Endothelial cell of umbilical vein (primary cell): ENCODE data around the gene TMEM145. TPM values are rescaled to one million over a fixed set of nuclear protein-coding genes. Genes with fewer than 3 reads are reported as not detected.
A peak's percentile ranks its signal among the peaks of the same experiment; 100 is the strongest.

Experiments
- BruUV-seq: library from RNA; stranded (reverse); fragments of 400-500 nt; replicated peaks from 2 replicates; lab custom pipeline; 2021; lab: Mats Ljungman, UMichigan
- CTCF ChIA-PET: fragments of 300-600, 350-600 bp; sonication (Branson Sonifier 250); formaldehyde crosslinking; loops from one replicate; lab custom pipeline; 2021; ENCODE audit warnings: antibody characterized with exemption, inconsistent platforms; lab: Charles Lee
- POLR2A ChIA-PET: fragments of 300-600, 350-600 bp; sonication (Branson Sonifier 250); formaldehyde crosslinking; loops from one replicate; lab custom pipeline; 2021; ENCODE audit warnings: antibody characterized with exemption, inconsistent platforms; lab: Charles Lee
- DNase-seq: peaks from one replicate; pipeline ENCODE4 v3.0.0-alpha.2; 2011; ENCODE audit warnings: low read depth, low spot score
- FAIRE-seq: peaks from 2 replicates; lab custom pipeline; 2011; peaks lifted over from hg19 to GRCh38; lab: Jason Lieb, UNC
- H2AFZ ChIP-seq: 2 replicates; pipeline ENCODE4 v1.6.0; 2012; ENCODE audit warnings: low read depth, low read length, control low read depth, inconsistent platforms
- H3K27ac ChIP-seq: 2 replicates; pipeline ENCODE4 v1.5.1; 2011; ENCODE audit warnings: low read depth, mild to moderate bottlenecking, control low read depth, low read length, moderate library complexity; ENCODE audit not compliant: insufficient read depth
- H3K27me3 ChIP-seq, 2 experiments: 2 replicates each; pipeline versions ENCODE4 v1.6.0 to v1.6.1; 2011; ENCODE audit warnings: low read length in 2 of 2, mixed read lengths in 1 of 2; ENCODE audit not compliant: control insufficient read depth in 2 of 2, insufficient read depth in 2 of 2
- H3K36me3 ChIP-seq, 2 experiments: 2 replicates in 1 of 2; 3 replicates in 1 of 2; pipeline ENCODE4 v1.5.1; 2011; ENCODE audit warnings: low read length in 2 of 2, mild to moderate bottlenecking in 1 of 2, moderate library complexity in 1 of 2; ENCODE audit not compliant: control insufficient read depth in 2 of 2, insufficient read depth in 2 of 2; ENCODE audit errors: extremely low read depth in 1 of 2
- H3K4me1 ChIP-seq: 3 replicates; pipeline ENCODE4 v1.5.1; 2011; ENCODE audit warnings: mild to moderate bottlenecking, low read length; ENCODE audit not compliant: control insufficient read depth, insufficient read depth; ENCODE audit errors: extremely low read depth
- H3K4me2 ChIP-seq: 2 replicates; pipeline ENCODE4 v1.6.1; 2011; ENCODE audit warnings: low read length, control low read depth, mixed read lengths; ENCODE audit not compliant: insufficient read depth
- H3K4me3 ChIP-seq, 3 experiments: fragments of 200-600 bp in 1 of 3; sonication (generic), shearing (Covaris generic) in 1 of 3; replicated peaks in 1 of 3; 2 replicates each; pipeline ENCODE4 v1.5.1; 2011 to 2016; ENCODE audit warnings: control low read depth in 3 of 3, low read length in 3 of 3, mild to moderate bottlenecking in 2 of 3, inconsistent platforms in 1 of 3, low read depth in 1 of 3, moderate library complexity in 1 of 3; ENCODE audit not compliant: insufficient read depth in 1 of 3
- H3K79me2 ChIP-seq: 2 replicates; pipeline ENCODE4 v1.6.0; 2012; ENCODE audit warnings: low read length, inconsistent platforms; ENCODE audit not compliant: control insufficient read depth, insufficient read depth
- H3K9ac ChIP-seq: replicated peaks from 2 replicates; pipeline ENCODE3; 2011; ENCODE audit warnings: low read length, control low read depth; ENCODE audit not compliant: insufficient read depth; ENCODE audit errors: extremely low read depth
- H3K9me1 ChIP-seq: replicated peaks from 3 replicates; pipeline ENCODE4 v1.6.0; 2011; ENCODE audit warnings: mild to moderate bottlenecking, low read length; ENCODE audit not compliant: control insufficient read depth, insufficient read depth; ENCODE audit errors: extremely low read depth
- H3K9me3 ChIP-seq: replicated peaks from 2 replicates; pipeline ENCODE4 v1.5.1; 2012; ENCODE audit warnings: low read length, inconsistent platforms; ENCODE audit not compliant: control insufficient read depth, insufficient read depth
- H4K20me1 ChIP-seq: replicated peaks from 2 replicates; pipeline ENCODE3; 2011; ENCODE audit warnings: mild to moderate bottlenecking, low read length; ENCODE audit not compliant: control insufficient read depth, insufficient read depth; ENCODE audit errors: extremely low read depth
- EZH2 ChIP-seq: IDR thresholded peaks from 2 replicates; pipeline ENCODE4 v1.6.1; 2012; ENCODE audit warnings: borderline replicate concordance, low read depth, mild to moderate bottlenecking, moderate library complexity, low read length, inconsistent platforms; ENCODE audit not compliant: severe bottlenecking
- FOS ChIP-seq: IDR thresholded peaks from 2 replicates; pipeline ENCODE4 v1.6.1; 2011; ENCODE audit warnings: mild to moderate bottlenecking, low read length, moderate library complexity, borderline replicate concordance; ENCODE audit not compliant: insufficient read depth
- GATA2 ChIP-seq: IDR thresholded peaks from 2 replicates; pipeline ENCODE4 v1.7.0; 2011; ENCODE audit warnings: low read depth, mild to moderate bottlenecking, moderate library complexity, mixed read lengths, low read length; ENCODE audit not compliant: insufficient read length, insufficient read depth
- JUN ChIP-seq: IDR thresholded peaks from 2 replicates; pipeline ENCODE4 v1.6.1; 2011; ENCODE audit warnings: borderline replicate concordance, low read depth; ENCODE audit not compliant: insufficient read length, insufficient read depth
- MYC ChIP-seq: IDR thresholded peaks from one replicate; pipeline ENCODE4 v1.6.1; 2011; ENCODE audit warnings: mild to moderate bottlenecking, low read depth, low read length
- POLR2A ChIP-seq: IDR thresholded peaks from 2 replicates; pipeline ENCODE4 v1.6.1; 2012; ENCODE audit warnings: low read depth, mild to moderate bottlenecking, control low read depth, low read length
- POLR2AphosphoS5 ChIP-seq: IDR thresholded peaks from 2 replicates; pipeline ENCODE4 v1.6.1; 2012; ENCODE audit warnings: low read depth, mild to moderate bottlenecking, control low read depth, low read length, moderate library complexity; ENCODE audit not compliant: insufficient read depth
- dilution Hi-C: fragments of 300-500 bp; cut with MboI; formaldehyde crosslinking; loops from one replicate; pipeline ENCODE4 v1.15.0; 2019; ENCODE audit warnings: low sequenced_read_pairs; ENCODE audit not compliant: extremely low pct_ligation_motif_present
- intact Hi-C: fragments of 100-400 bp; cut with micrococcal nuclease; formaldehyde crosslinking; loops from one replicate; pipeline ENCODE4 v1.10.0; 2022
- microRNA-seq: library from miRNA; unstranded; fragments of <30 nt; microRNA quantifications from one replicate; pipeline ENCODE4 v1.2.0, GENCODE V29; 2021; ENCODE audit warnings: borderline number of aligned reads, borderline replicate concordance
- polyA plus RNA-seq, 4 experiments: library from polyadenylated mRNA; depleted of rRNA in 3 of 4; stranded (reverse) in 3 of 4; unstranded in 1 of 4; fragments of >200 nt; gene quantifications; 2 replicates each; pipeline versions ENCODE4 v1.2.1 to v1.2.3, GENCODE V29; 2011 to 2012; ENCODE audit warnings: missing spikeins in 1 of 4
- small RNA-seq: library from RNA; depleted of rRNA; stranded (forward); fragments of <200 nt; gene quantifications from one replicate; pipeline ENCODE3, GENCODE V24; 2012; ENCODE audit warnings: low replicate concordance, low read depth; ENCODE audit not compliant: insufficient read depth, insufficient read length
- total RNA-seq: library from RNA; stranded (reverse); gene quantifications from 2 replicates; pipeline ENCODE4 v1.2.3, GENCODE V29; 2021
- TF ChIP-seq, protein P1 (sequence below), 2 donors: IDR thresholded peaks; 1 replicate in 1 of 2; 2 replicates in 1 of 2; pipeline ENCODE4 v1.5.1; 2011; ENCODE audit warnings: low read length in 2 of 2, mild to moderate bottlenecking in 2 of 2, moderate library complexity in 2 of 2, control low read depth in 1 of 2, inconsistent platforms in 1 of 2, low read depth in 1 of 2; ENCODE audit not compliant: insufficient read depth in 1 of 2; ENCODE audit errors: extremely low read depth in 1 of 2

TMEM145 gene
- total and polyA plus RNA-seq, 2 donors (not counting 3 experiments of a cell fraction or from before 2014, with no cell fraction given): not detected

DNA sequence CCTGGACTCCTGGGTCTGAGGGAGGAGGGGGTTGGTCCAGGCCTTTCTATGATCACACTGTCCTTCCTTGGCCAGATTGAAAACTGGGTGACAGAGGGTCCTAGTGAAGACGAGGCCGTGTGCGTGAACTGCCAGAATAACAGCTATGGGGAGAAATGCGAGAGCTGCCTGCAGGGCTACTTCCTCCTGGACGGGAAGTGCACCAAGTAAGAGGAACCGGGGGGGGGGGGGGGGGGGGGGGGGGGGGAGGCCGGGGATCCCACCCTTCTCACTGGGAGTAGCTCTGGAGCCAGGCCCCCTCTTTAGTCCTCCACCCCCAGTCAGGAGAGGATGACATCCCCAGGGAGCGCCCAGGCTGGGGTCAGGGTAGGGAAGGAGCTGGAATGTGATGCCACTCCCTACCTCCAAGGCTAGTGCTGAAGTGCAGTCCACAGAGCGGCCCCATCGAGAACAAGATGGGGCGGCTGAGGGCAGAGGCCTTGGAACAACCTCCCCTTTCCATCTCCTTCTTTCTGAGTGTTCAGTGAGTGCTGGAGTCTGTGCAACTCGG is 57.6 kb downstream of the TMEM145 start:
- dilution Hi-C loops: no loop called here
- CTCF ChIA-PET: no interaction called here
- no peaks in the 10 kb centered on the region for H3K4me1 ChIP-seq
- TF ChIP-seq EZH2: no peak
- TF ChIP-seq, protein P1, sequence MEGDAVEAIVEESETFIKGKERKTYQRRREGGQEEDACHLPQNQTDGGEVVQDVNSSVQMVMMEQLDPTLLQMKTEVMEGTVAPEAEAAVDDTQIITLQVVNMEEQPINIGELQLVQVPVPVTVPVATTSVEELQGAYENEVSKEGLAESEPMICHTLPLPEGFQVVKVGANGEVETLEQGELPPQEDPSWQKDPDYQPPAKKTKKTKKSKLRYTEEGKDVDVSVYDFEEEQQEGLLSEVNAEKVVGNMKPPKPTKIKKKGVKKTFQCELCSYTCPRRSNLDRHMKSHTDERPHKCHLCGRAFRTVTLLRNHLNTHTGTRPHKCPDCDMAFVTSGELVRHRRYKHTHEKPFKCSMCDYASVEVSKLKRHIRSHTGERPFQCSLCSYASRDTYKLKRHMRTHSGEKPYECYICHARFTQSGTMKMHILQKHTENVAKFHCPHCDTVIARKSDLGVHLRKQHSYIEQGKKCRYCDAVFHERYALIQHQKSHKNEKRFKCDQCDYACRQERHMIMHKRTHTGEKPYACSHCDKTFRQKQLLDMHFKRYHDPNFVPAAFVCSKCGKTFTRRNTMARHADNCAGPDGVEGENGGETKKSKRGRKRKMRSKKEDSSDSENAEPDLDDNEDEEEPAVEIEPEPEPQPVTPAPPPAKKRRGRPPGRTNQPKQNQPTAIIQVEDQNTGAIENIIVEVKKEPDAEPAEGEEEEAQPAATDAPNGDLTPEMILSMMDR (IDR thresholded peaks at IDR 0.05; ENCODE audit: extremely low read depth in 1 of 2, insufficient read depth in 1 of 2, low read depth in 1 of 2, low read length in 2 of 2): no peak
- no peak for TF ChIP-seq MYC
- TF ChIP-seq FOS: no peak
- no peak for TF ChIP-seq GATA2
- no peak for TF ChIP-seq POLR2AphosphoS5
- TF ChIP-seq JUN: no peak
- TF ChIP-seq POLR2A: no peak
- no peak overlapping the region for H3K9ac ChIP-seq
- H3K9me1 ChIP-seq: no peaks in the 10 kb centered on the region
- no peak overlapping the region for H3K4me3 ChIP-seq
- no peaks in the 10 kb centered on the region for H3K27me3 ChIP-seq
- no TSS peak for BruUV-seq
- no peak overlapping the region for H3K27ac ChIP-seq
- H4K20me1 ChIP-seq: no peaks in the 10 kb centered on the region
- H3K9me3 ChIP-seq: no peaks in the 10 kb centered on the region
- no peak overlapping the region for H2AFZ ChIP-seq
- DNase-seq (peak; percentile 16), FAIRE-seq (no peak)
- H3K4me2 ChIP-seq: no peak overlapping the region
- intact Hi-C loops: no loop called here
- peaks cover 0 to 7% of the 10 kb centered on the region in 2 experiments for H3K36me3 ChIP-seq
- POLR2A ChIA-PET: no interaction called here
- H3K79me2 ChIP-seq: no peaks in the 10 kb centered on the region

Small RNA genes within 50 kb of the gene (microRNA-seq; reads per million reads assigned to microRNA genes)
- not detected for gene MIR8077

Small RNA genes within 50 kb of the gene (small RNA-seq; reads per million reads assigned to genes)
- not detected for gene MIR8077

Other genes with a start within 250 kb of the TMEM145 start
- gene GRIK5, start 243.1 kb upstream of the TMEM145 start, total RNA-seq: 0.53 and 2.2 TPM in 2 replicates
- gene GRIK5, start 243.1 kb upstream of the TMEM145 start, polyA plus RNA-seq: 0.80 and 1.0 TPM in 2 replicates
- 14.0 and 15.3 TPM in 2 replicates for gene ZNF574, start 237.1 kb upstream of the TMEM145 start, total RNA-seq
- 13.6 and 20.3 TPM in 2 replicates for gene ZNF574, start 237.1 kb upstream of the TMEM145 start, polyA plus RNA-seq
- gene POU2F2, start 180.9 kb upstream of the TMEM145 start, total RNA-seq: 3.2 and 4.0 TPM in 2 replicates
- 3.7 and 4.1 TPM in 2 replicates for gene POU2F2, start 180.9 kb upstream of the TMEM145 start, polyA plus RNA-seq
- gene DEDD2, start 95.6 kb upstream of the TMEM145 start, total RNA-seq: 19.3 and 19.5 TPM in 2 replicates
- 34.8 and 38.5 TPM in 2 replicates for gene DEDD2, start 95.6 kb upstream of the TMEM145 start, polyA plus RNA-seq
- 13.3 and 13.4 TPM in 2 replicates for gene ZNF526, start 93.0 kb upstream of the TMEM145 start, total RNA-seq
- 6.5 and 8.0 TPM in 2 replicates for gene ZNF526, start 93.0 kb upstream of the TMEM145 start, polyA plus RNA-seq
- gene GSK3A, start 70.7 kb upstream of the TMEM145 start, total RNA-seq: 48.3 and 49.5 TPM in 2 replicates
- 73.7 and 74.7 TPM in 2 replicates for gene GSK3A, start 70.7 kb upstream of the TMEM145 start, polyA plus RNA-seq
- gene ERF, start 58.2 kb upstream of the TMEM145 start, total RNA-seq: 117 and 130 TPM in 2 replicates
- gene ERF, start 58.2 kb upstream of the TMEM145 start, polyA plus RNA-seq: 102 and 125 TPM in 2 replicates
- 86.0 and 86.3 TPM in 2 replicates for gene CIC, start 44.1 kb upstream of the TMEM145 start, total RNA-seq
- gene CIC, start 44.1 kb upstream of the TMEM145 start, polyA plus RNA-seq: 18.4 and 23.5 TPM in 2 replicates
- gene PRR19, start 11.2 kb upstream of the TMEM145 start, total RNA-seq: 1.0 and 1.5 TPM in 2 replicates
- 1.4 and 1.9 TPM in 2 replicates for gene PRR19, start 11.2 kb upstream of the TMEM145 start, polyA plus RNA-seq
- 41.4 and 47.6 TPM in 2 replicates for gene PAFAH1B3, start 10.7 kb upstream of the TMEM145 start, total RNA-seq
- gene PAFAH1B3, start 10.7 kb upstream of the TMEM145 start, polyA plus RNA-seq: 95.0 and 115 TPM in 2 replicates
- 34.3 and 39.6 TPM in 2 replicates for gene MEGF8, start 12.3 kb downstream of the TMEM145 start, total RNA-seq
- 20.6 and 25.2 TPM in 2 replicates for gene MEGF8, start 12.3 kb downstream of the TMEM145 start, polyA plus RNA-seq
- gene CNFN, start 77.0 kb downstream of the TMEM145 start, total RNA-seq: 0.73 TPM in 1 of 2 replicates, not detected in the other
- gene CNFN, start 77.0 kb downstream of the TMEM145 start, polyA plus RNA-seq: 0.23 and 0.27 TPM in 2 replicates
- gene LIPE, start 114.1 kb downstream of the TMEM145 start, total RNA-seq: 10.4 and 13.5 TPM in 2 replicates
- 3.8 and 6.0 TPM in 2 replicates for gene LIPE, start 114.1 kb downstream of the TMEM145 start, polyA plus RNA-seq
- not detected in 2 replicates for gene CXCL17, start 129.6 kb downstream of the TMEM145 start, total RNA-seq
- not detected in 2 replicates for gene CXCL17, start 129.6 kb downstream of the TMEM145 start, polyA plus RNA-seq
- gene CEACAM1, start 215.2 kb downstream of the TMEM145 start, total RNA-seq: 2.1 and 3.6 TPM in 2 replicates
- 2.4 and 3.5 TPM in 2 replicates for gene CEACAM1, start 215.2 kb downstream of the TMEM145 start, polyA plus RNA-seq